K562 (cell line): Measurements from ENCODE around the gene PSPH. TPM values are rescaled to one million over a fixed set of nuclear protein-coding genes. Genes with fewer than 3 reads are reported as not detected.

Source experiments
- ATAC-seq: fragments of 200-7000 bp; cut with Tn5 transposase; 3 replicates; pipeline ENCODE4 v1.9.1; 2020; ENCODE audit warnings: moderate library complexity
- BruUV-seq: library from RNA; stranded (reverse); fragments of 400-500 nt; replicated peaks from 2 replicates; lab custom pipeline; 2021; lab: Mats Ljungman, UMichigan
- CTCF ChIA-PET: fragments of 300-600 bp; formaldehyde crosslinking; extraction: SDS; loops from one replicate; lab custom pipeline; 2021; ENCODE audit warnings: low intra/inter-chr PET ratio; lab: Yijun Ruan, JAX
- POLR2A ChIA-PET: fragments of 300-600, 350-650 bp; sonication (Branson Sonifier 250); formaldehyde crosslinking; extraction: SDS; loops from one replicate; lab custom pipeline; 2021; ENCODE audit warnings: antibody characterized with exemption, inconsistent platforms; lab: Yijun Ruan, JAX
- DNase-seq, 4 experiments: peaks; one replicate each; pipeline versions ENCODE4 v3.0.0 to v3.0.0-alpha.2; 2011 to 2018; ENCODE audit warnings: low spot score in 3 of 4, mixed read lengths in 3 of 4; ENCODE audit errors: extremely low read depth in 1 of 4
- FAIRE-seq: peaks from 2 replicates; lab custom pipeline; 2011; peaks lifted over from hg19 to GRCh38; lab: Jason Lieb, UNC
- H2AFZ ChIP-seq: 2 replicates; pipeline ENCODE4 v1.6.0; 2011; ENCODE audit warnings: low read depth, low read length, control low read depth, inconsistent platforms
- H3K27ac ChIP-seq: fragments of 200-600 bp; 3 replicates; pipeline ENCODE4 v1.8.0; 2011; ENCODE audit warnings: low read depth, mild to moderate bottlenecking, control low read depth, inconsistent platforms, low read length, moderate library complexity, mixed read lengths; ENCODE audit errors: extremely low read depth
- H3K27me3 ChIP-seq, 2 experiments: fragments of 300-600 bp in 1 of 2; 2 replicates in 1 of 2; 3 replicates in 1 of 2; pipeline versions ENCODE4 v1.6.0 to v1.8.0; 2011; ENCODE audit warnings: inconsistent platforms in 2 of 2, low read length in 2 of 2, mild to moderate bottlenecking in 1 of 2, mixed read lengths in 1 of 2, moderate library complexity in 1 of 2; ENCODE audit not compliant: control insufficient read depth in 2 of 2, insufficient read depth in 2 of 2
- H3K36me3 ChIP-seq: fragments of 300-600 bp; 3 replicates; pipeline ENCODE4 v1.8.0; 2011; ENCODE audit warnings: mild to moderate bottlenecking, low read length, inconsistent platforms; ENCODE audit not compliant: control insufficient read depth, insufficient read depth
- H3K4me1 ChIP-seq, 2 experiments: fragments of 200-600 bp in 1 of 2; replicated peaks in 1 of 2; 2 replicates in 1 of 2; 3 replicates in 1 of 2; pipeline versions ENCODE4 v1.5.1 to v1.8.0; 2011; ENCODE audit warnings: inconsistent platforms in 2 of 2, low read length in 2 of 2, mild to moderate bottlenecking in 1 of 2, mixed read lengths in 1 of 2, moderate library complexity in 1 of 2; ENCODE audit not compliant: control insufficient read depth in 2 of 2, insufficient read depth in 2 of 2
- H3K4me2 ChIP-seq: 2 replicates; pipeline ENCODE4 v1.6.1; 2011; ENCODE audit warnings: low read length, control low read depth, inconsistent platforms, mixed read lengths; ENCODE audit not compliant: insufficient read depth
- H3K4me3 ChIP-seq: fragments of 200-600 bp; sonication (generic), shearing (Covaris generic); 2 replicates; pipeline ENCODE4 v1.5.1; 2016; ENCODE audit warnings: control low read depth, inconsistent platforms
- H3K79me2 ChIP-seq: fragments of 200-600 bp; 3 replicates; pipeline ENCODE4 v1.8.0; 2011; ENCODE audit warnings: low read length, inconsistent platforms; ENCODE audit not compliant: control insufficient read depth, insufficient read depth
- H3K9ac ChIP-seq, 2 experiments: 2 replicates each; pipeline versions ENCODE4 v1.6.0 to v1.6.1; 2011; ENCODE audit warnings: low read depth in 2 of 2, low read length in 2 of 2, control low read depth in 1 of 2, inconsistent platforms in 1 of 2, mild to moderate bottlenecking in 1 of 2, mixed read lengths in 1 of 2; ENCODE audit not compliant: insufficient read depth in 1 of 2
- H3K9me1 ChIP-seq: one replicate; pipeline ENCODE4 v1.6.0; 2011; ENCODE audit warnings: inconsistent platforms, mild to moderate bottlenecking, low read length, moderate library complexity; ENCODE audit not compliant: control insufficient read depth, insufficient read depth
- H3K9me3 ChIP-seq: replicated peaks from 2 replicates; pipeline ENCODE4 v1.5.1; 2011; ENCODE audit warnings: low read depth, low read length, inconsistent platforms; ENCODE audit not compliant: control insufficient read depth, insufficient read depth
- H4K20me1 ChIP-seq: replicated peaks from 2 replicates; pipeline ENCODE4 v1.6.1; 2011; ENCODE audit warnings: low read length, inconsistent platforms, mixed read lengths; ENCODE audit not compliant: control insufficient read depth, insufficient read depth
- BCL6 ChIP-seq: fragments of 250-450 bp; sonication (Bioruptor Pico); IDR thresholded peaks from 2 replicates; pipeline ENCODE4 v1.4.0; 2020
- GABPB2 ChIP-seq: fragments of 250-450 bp; sonication (Bioruptor Pico); conservative IDR thresholded peaks from 2 replicates; pipeline ENCODE4 v1.5.1; 2021; ENCODE audit warnings: mild to moderate bottlenecking
- HDAC1 ChIP-seq, 2 experiments: fragments of 450-650 bp; IDR thresholded peaks; 2 replicates each; pipeline ENCODE4 v1.6.1; 2016 to 2017; ENCODE audit warnings: inconsistent platforms in 1 of 2, mild to moderate bottlenecking in 1 of 2, moderate library complexity in 1 of 2
- MCM7 ChIP-seq, 2 experiments: fragments of 450-650 bp; IDR thresholded peaks; 2 replicates each; pipeline ENCODE4 v1.6.1; 2016 to 2018
- NBN ChIP-seq: fragments of 450-650 bp; IDR thresholded peaks from 2 replicates; pipeline ENCODE4 v1.6.1; 2016; ENCODE audit warnings: low read depth, mild to moderate bottlenecking
- NFXL1 ChIP-seq: fragments of 450-650 bp; formaldehyde crosslinking; IDR thresholded peaks from 2 replicates; pipeline ENCODE4 v1.4.0; 2021; ENCODE audit warnings: mild to moderate bottlenecking
- NR2C1 ChIP-seq, 2 experiments: fragments of 450-650 bp; IDR thresholded peaks; 2 replicates each; pipeline ENCODE4 v1.6.1; 2017; ENCODE audit warnings: mild to moderate bottlenecking in 2 of 2, antibody characterized with exemption in 1 of 2, inconsistent platforms in 1 of 2, missing compliant biosample characterization in 1 of 2, missing genetic modification characterization in 1 of 2
- PPARD ChIP-seq: fragments of 250-450 bp; sonication (Bioruptor Pico); IDR thresholded peaks from 2 replicates; pipeline ENCODE4 v1.8.0; 2022; ENCODE audit warnings: inconsistent platforms, mild to moderate bottlenecking, moderate library complexity
- RFX5 ChIP-seq: IDR thresholded peaks from 2 replicates; pipeline ENCODE4 v1.6.1; 2011; ENCODE audit warnings: low read depth, mild to moderate bottlenecking, improper control_type of control experiment, low read length
- SMARCA5 ChIP-seq: fragments of 450-650 bp; IDR thresholded peaks from 2 replicates; pipeline ENCODE4 v1.6.1; 2016
- STAT5A ChIP-seq: IDR thresholded peaks from 2 replicates; pipeline ENCODE4 v1.6.1; 2012; ENCODE audit warnings: low read length, inconsistent platforms, borderline replicate concordance
- TAF7 ChIP-seq: fragments of 450-650 bp; IDR thresholded peaks from 2 replicates; pipeline ENCODE4 v1.6.1; 2016; ENCODE audit warnings: missing genetic modification characterization, missing compliant biosample characterization
- XRCC4 ChIP-seq: IDR thresholded peaks from one replicate; pipeline ENCODE4 v1.6.1; 2011; ENCODE audit not compliant: insufficient read depth, insufficient read length; ENCODE audit errors: extremely low read depth
- WGBS: fragments of 100-300 bp; shearing (Covaris generic); methylation state at CpG from one replicate; pipeline ENCODE4 v1.1.6; 2016; ENCODE audit warnings: low coverage, mixed read lengths; ENCODE audit not compliant: insufficient coverage; ENCODE audit errors: missing lambda C conversion rate; 5-methylcytosine and 5-hydroxymethylcytosine counted together
- in situ Hi-C: fragments of 300-500 bp; cut with MboI; formaldehyde crosslinking; loops from 4 replicates; pipeline ENCODE4 v1.15.0; 2018; ENCODE audit warnings: inconsistent platforms, mixed read lengths
- intact Hi-C: fragments of 100-400 bp; cut with micrococcal nuclease; formaldehyde crosslinking; loops from 2 replicates; pipeline ENCODE4 v1.14.2; 2022
- polyA plus RNA-seq, 8 experiments: library from polyadenylated mRNA; depleted of rRNA in 4 of 8; stranded (reverse) in 5 of 8; unstranded in 3 of 8; fragments of >200 nt; fragmentation: Nextera tagmentation in 2 of 8; fragmentation: Illumina TruSeq in 1 of 8; extraction: Ambion mirVana in 2 of 8; extraction: Trizol in 1 of 8; gene quantifications; 2 replicates each; pipeline versions ENCODE4 v1.2.1 to v1.2.3, GENCODE V29; 2011 to 2014; ENCODE audit warnings: inconsistent platforms in 1 of 8, missing spikeins in 1 of 8
- total RNA-seq, 7 experiments: library from RNA; depleted of rRNA in 6 of 7; stranded (reverse); fragments of >200 nt in 6 of 7; fragmentation: Illumina TruSeq in 2 of 7; extraction: Trizol in 2 of 7; gene quantifications; 2 replicates each; pipeline versions ENCODE4 v1.2.1 to v1.2.3, GENCODE V29; 2011 to 2021; ENCODE audit warnings: low replicate concordance in 1 of 7
- TF ChIP-seq, protein P1 (sequence below): fragments of 450-650 bp; IDR thresholded peaks from 2 replicates; pipeline ENCODE4 v1.6.1; 2016; ENCODE audit warnings: mild to moderate bottlenecking

PSPH gene
- total and polyA plus RNA-seq, 9 of the 15 experiments (the other 6 are each of a cell fraction or from before 2014, with no cell fraction given), result 6.3 to 46.8 (median 20.2) TPM

DNA sequence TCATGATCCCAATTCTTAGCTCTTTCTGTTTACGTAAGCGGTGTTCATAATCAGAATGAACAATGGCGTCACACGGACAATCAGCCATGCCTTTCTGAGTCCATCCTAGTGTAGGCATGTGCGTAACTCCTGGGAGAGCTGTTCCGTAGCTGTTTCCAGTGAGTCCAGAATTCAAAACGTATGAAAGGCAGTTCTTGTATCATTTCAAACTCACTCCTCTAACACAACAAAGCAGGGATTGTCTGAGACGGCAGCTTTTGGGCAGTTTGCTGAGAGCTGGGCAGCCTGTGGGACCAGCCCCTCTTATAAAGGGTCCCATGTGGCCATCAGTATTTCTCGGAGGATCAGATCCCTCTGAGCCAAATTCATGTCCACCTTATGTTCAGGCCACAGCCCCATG lies 43.4 kb downstream of the PSPH start:
- intact Hi-C loops (no loop called here), in situ Hi-C loops (no loop called here)
- POLR2A ChIA-PET, result interaction anchor here (1.1 to 1.2 kb wide), 2 partner anchors 8 to 65 kb away, joined by 4 to 5 read pairs; no protein-coding TSS in a partner anchor
- no peak for FAIRE-seq
- no peak overlapping the region for H3K9ac ChIP-seq
- no peaks in the 10 kb centered on the region for H4K20me1 ChIP-seq
- no peaks in the 10 kb centered on the region for H3K9me1 ChIP-seq
- H3K4me3 ChIP-seq, result no peak overlapping the region
- H3K36me3 ChIP-seq, result peaks cover 5% of the 10 kb centered on the region; the same call in 1 of the 3 replicates
- no TSS peak for BruUV-seq
- no peaks in the 10 kb centered on the region for H3K27me3 ChIP-seq
- CTCF ChIA-PET, result no interaction called here
- WGBS, result 78% methylated on average over 9 of the region's 9 CpGs
- ATAC-seq, result no peak
- no peaks in the 10 kb centered on the region; a peak in 1 of 5 replicates for H3K4me1 ChIP-seq
- no peak overlapping the region for H3K27ac ChIP-seq
- H2AFZ ChIP-seq, result no peak overlapping the region
- H3K9me3 ChIP-seq, result no peaks in the 10 kb centered on the region
- no peaks in the 10 kb centered on the region for H3K79me2 ChIP-seq
- DNase-seq, result no peak
- no peak overlapping the region for H3K4me2 ChIP-seq
- TF ChIP-seq NFXL1 (CRISPR knock-in tag) (no peak), XRCC4 (no peak), BCL6 (CRISPR knock-in tag) (no peak), PPARD (CRISPR knock-in tag) (no peak), TAF7 (tag) (no peak), GABPB2 (CRISPR knock-in tag) (no peak), NR2C1 (IDR thresholded peaks at IDR 0.05) (no peak), NR2C1 (tag; IDR thresholded peaks at IDR 0.05) (no peak), MCM7 (IDR thresholded peaks at IDR 0.05) (no peak), SMARCA5 (no peak), STAT5A (no peak), RFX5 (no peak), HDAC1 (IDR thresholded peaks at IDR 0.05) (no peak), NBN (no peak)
- TF ChIP-seq, protein P1, sequence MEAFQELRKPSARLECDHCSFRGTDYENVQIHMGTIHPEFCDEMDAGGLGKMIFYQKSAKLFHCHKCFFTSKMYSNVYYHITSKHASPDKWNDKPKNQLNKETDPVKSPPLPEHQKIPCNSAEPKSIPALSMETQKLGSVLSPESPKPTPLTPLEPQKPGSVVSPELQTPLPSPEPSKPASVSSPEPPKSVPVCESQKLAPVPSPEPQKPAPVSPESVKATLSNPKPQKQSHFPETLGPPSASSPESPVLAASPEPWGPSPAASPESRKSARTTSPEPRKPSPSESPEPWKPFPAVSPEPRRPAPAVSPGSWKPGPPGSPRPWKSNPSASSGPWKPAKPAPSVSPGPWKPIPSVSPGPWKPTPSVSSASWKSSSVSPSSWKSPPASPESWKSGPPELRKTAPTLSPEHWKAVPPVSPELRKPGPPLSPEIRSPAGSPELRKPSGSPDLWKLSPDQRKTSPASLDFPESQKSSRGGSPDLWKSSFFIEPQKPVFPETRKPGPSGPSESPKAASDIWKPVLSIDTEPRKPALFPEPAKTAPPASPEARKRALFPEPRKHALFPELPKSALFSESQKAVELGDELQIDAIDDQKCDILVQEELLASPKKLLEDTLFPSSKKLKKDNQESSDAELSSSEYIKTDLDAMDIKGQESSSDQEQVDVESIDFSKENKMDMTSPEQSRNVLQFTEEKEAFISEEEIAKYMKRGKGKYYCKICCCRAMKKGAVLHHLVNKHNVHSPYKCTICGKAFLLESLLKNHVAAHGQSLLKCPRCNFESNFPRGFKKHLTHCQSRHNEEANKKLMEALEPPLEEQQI, result no peak
